HepG2 (cell line): ENCODE measurements around the gene SAPCD2. TPM values are rescaled to one million over a fixed set of nuclear protein-coding genes. Genes with fewer than 3 reads are reported as not detected.
A peak's percentile ranks its signal among the peaks of the same experiment; 100 is the strongest.

ENCODE experiments used
- ATAD3A ChIP-seq: sonication (generic); formaldehyde crosslinking; IDR thresholded peaks from 2 replicates; pipeline ENCODE4 v1.4.0; 2020; ENCODE audit warnings: missing genetic modification reagents
- LCORL ChIP-seq, 2 experiments: fragments of 450-650 bp in 1 of 2; sonication (generic) in 1 of 2; formaldehyde crosslinking in 1 of 2; IDR thresholded peaks; 2 replicates each; pipeline versions ENCODE4 v1.5.0 to v1.6.1; 2017 to 2020; ENCODE audit warnings: antibody characterized with exemption in 1 of 2, missing genetic modification reagents in 1 of 2
- MEIS2 ChIP-seq: sonication (generic); formaldehyde crosslinking; IDR thresholded peaks from 2 replicates; pipeline ENCODE4 v1.9.0; 2021; ENCODE audit warnings: mild to moderate bottlenecking, missing genetic modification reagents
- NR2F2 ChIP-seq: IDR thresholded peaks from 2 replicates; pipeline ENCODE4 v1.6.1; 2012; ENCODE audit warnings: low read depth, inconsistent platforms, borderline replicate concordance
- POGZ ChIP-seq: sonication (generic); formaldehyde crosslinking; IDR thresholded peaks from 2 replicates; pipeline ENCODE4 v1.4.0; 2020; ENCODE audit warnings: mild to moderate bottlenecking, missing genetic modification reagents
- TBX2 ChIP-seq: sonication (generic); formaldehyde crosslinking; IDR thresholded peaks from 2 replicates; pipeline ENCODE4 v1.5.0; 2020; ENCODE audit warnings: missing genetic modification reagents, mild to moderate bottlenecking, borderline replicate concordance
- TCF12 ChIP-seq, 2 experiments: fragments of 450-650 bp in 1 of 2; sonication (generic) in 1 of 2; formaldehyde crosslinking in 1 of 2; IDR thresholded peaks; 2 replicates each; pipeline versions ENCODE4 v1.6.1 to v1.8.0; 2017 to 2022; ENCODE audit warnings: antibody characterized with exemption in 1 of 2, mild to moderate bottlenecking in 1 of 2, missing genetic modification reagents in 1 of 2, moderate library complexity in 1 of 2
- TP53 ChIP-seq: sonication (generic); formaldehyde crosslinking; conservative IDR thresholded peaks from 2 replicates; pipeline ENCODE4 v1.4.0; 2020; ENCODE audit warnings: missing genetic modification reagents
- ZKSCAN5 ChIP-seq: sonication (generic); formaldehyde crosslinking; IDR thresholded peaks from 2 replicates; pipeline ENCODE4 v1.5.1; 2020; ENCODE audit warnings: mild to moderate bottlenecking, missing genetic modification reagents
- ZNF607 ChIP-seq: sonication (generic); formaldehyde crosslinking; IDR thresholded peaks from 2 replicates; pipeline ENCODE4 v1.5.1; 2020; ENCODE audit warnings: missing genetic modification reagents, mild to moderate bottlenecking, borderline replicate concordance
- ZNF709 ChIP-seq: sonication (generic); formaldehyde crosslinking; IDR thresholded peaks from 2 replicates; pipeline ENCODE4 v1.5.0; 2020; ENCODE audit warnings: mild to moderate bottlenecking, missing genetic modification reagents
- ZZZ3 ChIP-seq: sonication (generic); formaldehyde crosslinking; IDR thresholded peaks from 2 replicates; pipeline ENCODE4 v1.4.0; 2020; ENCODE audit warnings: missing genetic modification reagents, mild to moderate bottlenecking, borderline replicate concordance
- polyA plus RNA-seq, 8 experiments: library from polyadenylated mRNA; depleted of rRNA in 3 of 8; stranded (reverse) in 7 of 8; unstranded in 1 of 8; fragments of >200 nt; fragmentation: Illumina TruSeq in 4 of 8; extraction: Trizol in 4 of 8; gene quantifications; 2 replicates each; pipeline versions ENCODE4 v1.2.1 to v1.2.3, GENCODE V29; 2011 to 2016; ENCODE audit warnings: low read depth in 4 of 8, missing spikeins in 1 of 8, mixed read lengths in 1 of 8; ENCODE audit not compliant: insufficient read depth in 1 of 8
- total RNA-seq, 5 experiments: library from RNA; depleted of rRNA; stranded (reverse); fragments of >200 nt; fragmentation: Illumina TruSeq; extraction: Trizol; gene quantifications; 2 replicates each; pipeline ENCODE4 v1.2.3, GENCODE V29; 2016; ENCODE audit warnings: low read depth in 1 of 5
- TF ChIP-seq, protein P1 (sequence below): sonication (generic); formaldehyde crosslinking; IDR thresholded peaks from 2 replicates; pipeline ENCODE4 v1.8.0; 2022; ENCODE audit warnings: missing genetic modification reagents, mild to moderate bottlenecking, borderline replicate concordance
- TF ChIP-seq, protein P2 (sequence below): sonication (generic); formaldehyde crosslinking; IDR thresholded peaks from 2 replicates; pipeline ENCODE4 v1.8.1; 2023; ENCODE audit warnings: mild to moderate bottlenecking, inconsistent platforms, moderate library complexity, missing genetic modification reagents, borderline replicate concordance
- TF ChIP-seq, protein P3 (sequence below): sonication (generic); formaldehyde crosslinking; conservative IDR thresholded peaks from 2 replicates; pipeline ENCODE4 v1.4.0; 2020; ENCODE audit warnings: missing genetic modification reagents
- TF ChIP-seq, protein P4 (sequence below): sonication (generic); formaldehyde crosslinking; IDR thresholded peaks from 2 replicates; pipeline ENCODE4 v1.9.0; 2021; ENCODE audit warnings: missing genetic modification reagents, borderline replicate concordance
- TF ChIP-seq, protein P5 (sequence below): sonication (generic); formaldehyde crosslinking; IDR thresholded peaks from 2 replicates; pipeline ENCODE4 v1.9.0; 2021; ENCODE audit warnings: missing genetic modification reagents, borderline replicate concordance

The SAPCD2 gene
- total and polyA plus RNA-seq, 2 of the 13 experiments (the other 11 are each of a cell fraction or from before 2014, with no cell fraction given), result 21.9 to 42.8 TPM

DNA sequence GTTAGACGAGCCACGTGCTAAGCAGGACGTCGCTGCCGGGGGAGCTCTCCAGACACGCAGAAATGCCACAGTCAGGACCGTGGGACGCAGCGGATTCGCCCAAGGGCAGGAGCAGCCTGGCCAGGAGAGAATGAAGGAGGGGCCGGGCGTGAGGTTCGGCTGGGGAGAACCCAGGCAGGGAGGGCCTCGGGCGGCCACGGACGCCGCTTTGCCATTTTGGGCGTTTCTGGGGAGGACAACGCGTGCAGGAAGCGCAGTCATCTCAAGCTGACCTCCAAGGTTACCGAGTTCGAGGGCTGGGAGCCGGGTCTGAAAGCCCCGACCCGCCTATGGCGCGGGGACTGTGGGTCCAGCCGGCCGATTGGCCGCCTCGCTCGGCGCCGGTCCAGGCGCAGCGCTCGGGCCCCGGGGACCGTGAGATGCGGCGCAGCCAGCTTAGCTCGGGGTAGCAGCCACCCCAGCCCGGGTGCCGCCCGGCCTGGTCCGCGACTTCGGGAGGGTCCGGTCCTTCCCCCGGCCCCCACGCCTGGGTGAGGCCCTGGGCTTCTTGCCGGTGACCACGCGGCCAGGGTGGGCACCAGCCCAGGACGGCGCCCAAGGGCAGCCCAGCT, 15.7 kb upstream of the SAPCD2 start (continued):
- TF ChIP-seq TCF12 (IDR thresholded peaks at IDR 0.05) (no peak), TCF12 (CRISPR knock-in tag; IDR thresholded peaks at IDR 0.05) (peak; percentile 85; the same call in 1 of the 2 replicates), ATAD3A (CRISPR knock-in tag) (no peak), ZZZ3 (0 out of 2 replicates have a peak, but pooled peaks have one; percentile 60), ZKSCAN5 (CRISPR knock-in tag) (no peak), NR2F2 (no peak), MEIS2 (CRISPR knock-in tag) (no peak), LCORL (IDR thresholded peaks at IDR 0.05) (no peak), LCORL (CRISPR knock-in tag; IDR thresholded peaks at IDR 0.05) (no peak; the same call in 1 of the 2 replicates), TBX2 (CRISPR knock-in tag) (0 out of 2 replicates have a peak, but pooled peaks have one; percentile 30), ZNF709 (0 out of 2 replicates have a peak, but pooled peaks have one; percentile 14), TP53 (CRISPR knock-in tag) (no peak), ZNF607 (CRISPR knock-in tag) (0 out of 2 replicates have a peak, but pooled peaks have one; percentile 87), POGZ (CRISPR knock-in tag) (peak; percentile 16; the same call in 1 of the 2 replicates)
- TF ChIP-seq, protein P1, sequence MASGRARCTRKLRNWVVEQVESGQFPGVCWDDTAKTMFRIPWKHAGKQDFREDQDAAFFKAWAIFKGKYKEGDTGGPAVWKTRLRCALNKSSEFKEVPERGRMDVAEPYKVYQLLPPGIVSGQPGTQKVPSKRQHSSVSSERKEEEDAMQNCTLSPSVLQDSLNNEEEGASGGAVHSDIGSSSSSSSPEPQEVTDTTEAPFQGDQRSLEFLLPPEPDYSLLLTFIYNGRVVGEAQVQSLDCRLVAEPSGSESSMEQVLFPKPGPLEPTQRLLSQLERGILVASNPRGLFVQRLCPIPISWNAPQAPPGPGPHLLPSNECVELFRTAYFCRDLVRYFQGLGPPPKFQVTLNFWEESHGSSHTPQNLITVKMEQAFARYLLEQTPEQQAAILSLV (CRISPR knock-in tag), result peak; percentile 25; the same call in 1 of the 2 replicates
- TF ChIP-seq, protein P2, sequence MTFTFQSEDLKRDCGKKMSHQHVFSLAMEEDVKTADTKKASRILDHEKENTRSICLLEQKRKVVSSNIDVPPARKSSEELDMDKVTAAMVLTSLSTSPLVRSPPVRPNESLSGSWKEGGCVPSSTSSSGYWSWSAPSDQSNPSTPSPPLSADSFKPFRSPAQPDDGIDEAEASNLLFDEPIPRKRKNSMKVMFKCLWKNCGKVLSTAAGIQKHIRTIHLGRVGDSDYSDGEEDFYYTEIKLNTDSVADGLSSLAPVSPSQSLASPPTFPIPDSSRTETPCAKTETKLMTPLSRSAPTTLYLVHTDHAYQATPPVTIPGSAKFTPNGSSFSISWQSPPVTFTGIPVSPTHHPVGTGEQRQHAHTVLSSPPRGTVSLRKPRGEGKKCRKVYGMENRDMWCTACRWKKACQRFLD (CRISPR knock-in tag), result 0 out of 2 replicates have a peak, but pooled peaks have one; percentile 41
- TF ChIP-seq, protein P3, sequence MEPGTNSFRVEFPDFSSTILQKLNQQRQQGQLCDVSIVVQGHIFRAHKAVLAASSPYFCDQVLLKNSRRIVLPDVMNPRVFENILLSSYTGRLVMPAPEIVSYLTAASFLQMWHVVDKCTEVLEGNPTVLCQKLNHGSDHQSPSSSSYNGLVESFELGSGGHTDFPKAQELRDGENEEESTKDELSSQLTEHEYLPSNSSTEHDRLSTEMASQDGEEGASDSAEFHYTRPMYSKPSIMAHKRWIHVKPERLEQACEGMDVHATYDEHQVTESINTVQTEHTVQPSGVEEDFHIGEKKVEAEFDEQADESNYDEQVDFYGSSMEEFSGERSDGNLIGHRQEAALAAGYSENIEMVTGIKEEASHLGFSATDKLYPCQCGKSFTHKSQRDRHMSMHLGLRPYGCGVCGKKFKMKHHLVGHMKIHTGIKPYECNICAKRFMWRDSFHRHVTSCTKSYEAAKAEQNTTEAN (CRISPR knock-in tag), result 0 out of 2 replicates have a peak, but pooled peaks have one; percentile 17
- TF ChIP-seq, protein P4, sequence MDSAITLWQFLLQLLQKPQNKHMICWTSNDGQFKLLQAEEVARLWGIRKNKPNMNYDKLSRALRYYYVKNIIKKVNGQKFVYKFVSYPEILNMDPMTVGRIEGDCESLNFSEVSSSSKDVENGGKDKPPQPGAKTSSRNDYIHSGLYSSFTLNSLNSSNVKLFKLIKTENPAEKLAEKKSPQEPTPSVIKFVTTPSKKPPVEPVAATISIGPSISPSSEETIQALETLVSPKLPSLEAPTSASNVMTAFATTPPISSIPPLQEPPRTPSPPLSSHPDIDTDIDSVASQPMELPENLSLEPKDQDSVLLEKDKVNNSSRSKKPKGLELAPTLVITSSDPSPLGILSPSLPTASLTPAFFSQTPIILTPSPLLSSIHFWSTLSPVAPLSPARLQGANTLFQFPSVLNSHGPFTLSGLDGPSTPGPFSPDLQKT (CRISPR knock-in tag), result no peak
- TF ChIP-seq, protein P5, sequence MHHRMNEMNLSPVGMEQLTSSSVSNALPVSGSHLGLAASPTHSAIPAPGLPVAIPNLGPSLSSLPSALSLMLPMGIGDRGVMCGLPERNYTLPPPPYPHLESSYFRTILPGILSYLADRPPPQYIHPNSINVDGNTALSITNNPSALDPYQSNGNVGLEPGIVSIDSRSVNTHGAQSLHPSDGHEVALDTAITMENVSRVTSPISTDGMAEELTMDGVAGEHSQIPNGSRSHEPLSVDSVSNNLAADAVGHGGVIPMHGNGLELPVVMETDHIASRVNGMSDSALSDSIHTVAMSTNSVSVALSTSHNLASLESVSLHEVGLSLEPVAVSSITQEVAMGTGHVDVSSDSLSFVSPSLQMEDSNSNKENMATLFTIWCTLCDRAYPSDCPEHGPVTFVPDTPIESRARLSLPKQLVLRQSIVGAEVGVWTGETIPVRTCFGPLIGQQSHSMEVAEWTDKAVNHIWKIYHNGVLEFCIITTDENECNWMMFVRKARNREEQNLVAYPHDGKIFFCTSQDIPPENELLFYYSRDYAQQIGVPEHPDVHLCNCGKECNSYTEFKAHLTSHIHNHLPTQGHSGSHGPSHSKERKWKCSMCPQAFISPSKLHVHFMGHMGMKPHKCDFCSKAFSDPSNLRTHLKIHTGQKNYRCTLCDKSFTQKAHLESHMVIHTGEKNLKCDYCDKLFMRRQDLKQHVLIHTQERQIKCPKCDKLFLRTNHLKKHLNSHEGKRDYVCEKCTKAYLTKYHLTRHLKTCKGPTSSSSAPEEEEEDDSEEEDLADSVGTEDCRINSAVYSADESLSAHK, result no peak
